ENCODE measurements around the gene CSH1.

CSH1 gene

DNA sequence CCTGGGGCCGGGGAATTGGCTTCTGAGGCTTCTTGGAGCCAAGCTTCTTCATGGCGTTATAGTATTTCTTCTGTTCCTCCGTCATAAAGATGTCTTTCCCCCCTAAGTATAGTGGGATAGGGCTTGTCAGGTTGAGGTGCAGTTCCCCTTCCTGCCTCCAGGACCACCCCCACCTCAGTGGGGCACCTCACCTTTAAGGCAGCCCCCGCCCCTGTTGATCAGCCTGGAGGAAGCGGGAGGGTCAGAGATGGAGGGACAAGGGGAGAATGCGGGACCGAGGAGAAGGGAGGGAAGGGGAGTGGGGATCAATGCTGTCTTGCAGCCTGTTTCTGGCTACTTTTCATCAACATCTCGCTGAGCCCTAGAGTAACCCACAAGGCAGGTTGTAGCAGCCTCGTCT lies 47.4 kb upstream of the CSH1 start:
- 87% methylated on average over 7 of the region's 9 CpGs for WGBS
- no peak overlapping the region for H2BK5ac ChIP-seq (ENCODE audit: low read depth, low read length, poor library complexity, severe bottlenecking)
- no peak overlapping the region for H3K27ac ChIP-seq (ENCODE audit: low read length, poor library complexity, severe bottlenecking)
- H2AK5ac ChIP-seq (ENCODE audit: low read length, severe bottlenecking), result no peak overlapping the region
- H3K9ac ChIP-seq (ENCODE audit: low read length), result no peak overlapping the region
- no peak overlapping the region for H4K8ac ChIP-seq (ENCODE audit: low read length)
- DNase-seq, result no peak
- no peak overlapping the region for H3K14ac ChIP-seq (ENCODE audit: low read length in 2 of 2)
- peaks cover 16% of the 10 kb centered on the region for H3K4me1 ChIP-seq (ENCODE audit: control insufficient read depth, insufficient read depth, low read depth, low read length)
- H2AFZ ChIP-seq (ENCODE audit: low read depth, low read length), result no peak overlapping the region
- no peak overlapping the region for H3K4ac ChIP-seq (ENCODE audit: low read depth in 1 of 2, low read length in 2 of 2)
- peaks cover 6 to 22% of the 10 kb centered on the region in 2 experiments for H3K27me3 ChIP-seq (ENCODE audit: control insufficient read depth in 1 of 2, insufficient read depth in 1 of 2, low read length in 2 of 2)
- H3K79me1 ChIP-seq (replicated peaks; ENCODE audit: low read length, poor library complexity, severe bottlenecking), result no peaks in the 10 kb centered on the region
- no peak overlapping the region for H4K91ac ChIP-seq (ENCODE audit: low read length)
- H3K4me3 ChIP-seq (ENCODE audit: insufficient read depth in 1 of 2, low read depth in 1 of 2, low read length in 2 of 2), result no peak overlapping the region
- no peak overlapping the region for H3K23ac ChIP-seq (ENCODE audit: low read length in 2 of 2)
- H2BK120ac ChIP-seq (ENCODE audit: low read depth, low read length), result no peak overlapping the region
- H2BK15ac ChIP-seq (ENCODE audit: low read depth, poor library complexity, severe bottlenecking), result no peak overlapping the region
- H3K9me3 ChIP-seq (ENCODE audit: control insufficient read depth, low read length), result no peaks in the 10 kb centered on the region
- H3K36me3 ChIP-seq (ENCODE audit: control insufficient read depth in 1 of 2, insufficient read depth in 2 of 2, low read depth in 1 of 2, low read length in 2 of 2), result no peaks in the 10 kb centered on the region
- no peak overlapping the region for H2BK12ac ChIP-seq (ENCODE audit: low read length in 2 of 2)
- no peak overlapping the region for H3K18ac ChIP-seq (ENCODE audit: low read depth in 1 of 2, low read length in 2 of 2)
- H3K4me2 ChIP-seq (ENCODE audit: low read length, poor library complexity, severe bottlenecking), result no peak overlapping the region

GRCh38 chr17:63942309-63942985 lies 46.1 kb upstream of the CSH1 start:
- Histone ChIP-seq H3K27me3 (ENCODE audit: control insufficient read depth in 1 of 2, insufficient read depth in 1 of 2, low read length in 2 of 2) (peaks cover 0 to 22% of the 10 kb centered on the region in 2 experiments), H3K4me3 (ENCODE audit: insufficient read depth in 1 of 2, low read depth in 1 of 2, low read length in 2 of 2) (no peak overlapping the region), H3K4me2 (ENCODE audit: low read length, poor library complexity, severe bottlenecking) (no peak overlapping the region), H2BK120ac (ENCODE audit: low read depth, low read length) (no peak overlapping the region), H3K4ac (ENCODE audit: low read depth in 1 of 2, low read length in 2 of 2) (no peak overlapping the region), H2BK12ac (ENCODE audit: low read length in 2 of 2) (no peak overlapping the region), H3K36me3 (ENCODE audit: control insufficient read depth in 1 of 2, insufficient read depth in 2 of 2, low read depth in 1 of 2, low read length in 2 of 2) (no peaks in the 10 kb centered on the region), H3K4me1 (ENCODE audit: control insufficient read depth, insufficient read depth, low read depth, low read length) (peaks cover 16% of the 10 kb centered on the region), H3K79me1 (replicated peaks; ENCODE audit: low read length, poor library complexity, severe bottlenecking) (no peaks in the 10 kb centered on the region), H3K18ac (ENCODE audit: low read depth in 1 of 2, low read length in 2 of 2) (no peak overlapping the region), H2BK5ac (ENCODE audit: low read depth, low read length, poor library complexity, severe bottlenecking) (no peak overlapping the region), H2BK15ac (ENCODE audit: low read depth, poor library complexity, severe bottlenecking) (no peak overlapping the region), H3K23ac (ENCODE audit: low read length in 2 of 2) (no peak overlapping the region), H3K14ac (ENCODE audit: low read length in 2 of 2) (peak overlapping the region in 1 of 2 experiments; percentile 35), H2AFZ (ENCODE audit: low read depth, low read length) (no peak overlapping the region), H4K8ac (ENCODE audit: low read length) (no peak overlapping the region), H3K27ac (ENCODE audit: low read length, poor library complexity, severe bottlenecking) (no peak overlapping the region), H3K9ac (ENCODE audit: low read length) (no peak overlapping the region), H3K9me3 (ENCODE audit: control insufficient read depth, low read length) (no peaks in the 10 kb centered on the region), H2AK5ac (ENCODE audit: low read length, severe bottlenecking) (no peak overlapping the region), H4K91ac (ENCODE audit: low read length) (no peak overlapping the region)
- 96% methylated on average over 21 of the region's 21 CpGs for WGBS
- no peak for DNase-seq

- no peak overlapping the region for H2AFZ ChIP-seq (ENCODE audit: low read depth, low read length)
- H3K36me3 ChIP-seq (ENCODE audit: control insufficient read depth in 1 of 2, insufficient read depth in 2 of 2, low read depth in 1 of 2, low read length in 2 of 2), result no peaks in the 10 kb centered on the region
- H4K8ac ChIP-seq (ENCODE audit: low read length), result no peak overlapping the region
- no peak overlapping the region for H4K91ac ChIP-seq (ENCODE audit: low read length)
- H3K4me1 ChIP-seq (ENCODE audit: control insufficient read depth, insufficient read depth, low read depth, low read length), result peaks cover 12% of the 10 kb centered on the region
- H3K9ac ChIP-seq (ENCODE audit: low read length), result no peak overlapping the region
- no peak overlapping the region for H3K4ac ChIP-seq (ENCODE audit: low read depth in 1 of 2, low read length in 2 of 2)
- H3K79me1 ChIP-seq (replicated peaks; ENCODE audit: low read length, poor library complexity, severe bottlenecking), result no peaks in the 10 kb centered on the region
- no peak overlapping the region for H2BK5ac ChIP-seq (ENCODE audit: low read depth, low read length, poor library complexity, severe bottlenecking)
- H3K9me3 ChIP-seq (ENCODE audit: control insufficient read depth, low read length), result no peaks in the 10 kb centered on the region
- H3K4me2 ChIP-seq (ENCODE audit: low read length, poor library complexity, severe bottlenecking), result no peak overlapping the region
- no peak overlapping the region for H2AK5ac ChIP-seq (ENCODE audit: low read length, severe bottlenecking)
- no peak overlapping the region for H3K4me3 ChIP-seq (ENCODE audit: insufficient read depth in 1 of 2, low read depth in 1 of 2, low read length in 2 of 2)
- H3K18ac ChIP-seq (ENCODE audit: low read depth in 1 of 2, low read length in 2 of 2), result no peak overlapping the region
- H2BK120ac ChIP-seq (ENCODE audit: low read depth, low read length), result no peak overlapping the region
- H3K27ac ChIP-seq (ENCODE audit: low read length, poor library complexity, severe bottlenecking), result no peak overlapping the region
- H3K14ac ChIP-seq (ENCODE audit: low read length in 2 of 2), result no peak overlapping the region
- H3K27me3 ChIP-seq (ENCODE audit: control insufficient read depth in 1 of 2, insufficient read depth in 1 of 2, low read length in 2 of 2), result peaks cover 0 to 22% of the 10 kb centered on the region in 2 experiments
- WGBS, result 91% methylated on average over 23 of the region's 23 CpGs
- H2BK12ac ChIP-seq (ENCODE audit: low read length in 2 of 2), result no peak overlapping the region
- H3K23ac ChIP-seq (ENCODE audit: low read length in 2 of 2), result no peak overlapping the region
- DNase-seq, result no peak
- H2BK15ac ChIP-seq (ENCODE audit: low read depth, poor library complexity, severe bottlenecking), result no peak overlapping the region
Measured at GRCh38 chr17:63941751-63942150, 45.4 kb upstream of the CSH1 start.

GRCh38 chr17:63941162-63941561 lies 44.8 kb upstream of the CSH1 start:
- no peak overlapping the region for H3K4me2 ChIP-seq (ENCODE audit: low read length, poor library complexity, severe bottlenecking)
- H3K4me3 ChIP-seq (ENCODE audit: insufficient read depth in 1 of 2, low read depth in 1 of 2, low read length in 2 of 2), result no peak overlapping the region
- H3K14ac ChIP-seq (ENCODE audit: low read length in 2 of 2), result no peak overlapping the region
- no peak overlapping the region for H3K23ac ChIP-seq (ENCODE audit: low read length in 2 of 2)
- 96% methylated on average over 12 of the region's 12 CpGs for WGBS
- DNase-seq, result no peak
- peaks cover 9% of the 10 kb centered on the region for H3K4me1 ChIP-seq (ENCODE audit: control insufficient read depth, insufficient read depth, low read depth, low read length)
- no peak overlapping the region for H2AFZ ChIP-seq (ENCODE audit: low read depth, low read length)
- no peaks in the 10 kb centered on the region for H3K79me1 ChIP-seq (replicated peaks; ENCODE audit: low read length, poor library complexity, severe bottlenecking)
- H4K8ac ChIP-seq (ENCODE audit: low read length), result no peak overlapping the region
- H2BK120ac ChIP-seq (ENCODE audit: low read depth, low read length), result no peak overlapping the region
- no peaks in the 10 kb centered on the region for H3K9me3 ChIP-seq (ENCODE audit: control insufficient read depth, low read length)
- H2BK15ac ChIP-seq (ENCODE audit: low read depth, poor library complexity, severe bottlenecking), result no peak overlapping the region
- H3K36me3 ChIP-seq (ENCODE audit: control insufficient read depth in 1 of 2, insufficient read depth in 2 of 2, low read depth in 1 of 2, low read length in 2 of 2), result no peaks in the 10 kb centered on the region
- no peak overlapping the region for H3K4ac ChIP-seq (ENCODE audit: low read depth in 1 of 2, low read length in 2 of 2)
- no peak overlapping the region for H2BK12ac ChIP-seq (ENCODE audit: low read length in 2 of 2)
- no peak overlapping the region for H2BK5ac ChIP-seq (ENCODE audit: low read depth, low read length, poor library complexity, severe bottlenecking)
- H2AK5ac ChIP-seq (ENCODE audit: low read length, severe bottlenecking), result no peak overlapping the region
- H4K91ac ChIP-seq (ENCODE audit: low read length), result no peak overlapping the region
- H3K9ac ChIP-seq (ENCODE audit: low read length), result no peak overlapping the region
- no peak overlapping the region for H3K18ac ChIP-seq (ENCODE audit: low read depth in 1 of 2, low read length in 2 of 2)
- H3K27me3 ChIP-seq (ENCODE audit: control insufficient read depth in 1 of 2, insufficient read depth in 1 of 2, low read length in 2 of 2), result peaks cover 0 to 27% of the 10 kb centered on the region in 2 experiments
- no peak overlapping the region for H3K27ac ChIP-seq (ENCODE audit: low read length, poor library complexity, severe bottlenecking)
